OCI-LY7 (cell line): ENCODE data around the gene SLC35G3. TPM values are rescaled to one million over a fixed set of nuclear protein-coding genes. Genes with fewer than 3 reads are reported as not detected.
A peak's percentile ranks its signal among the peaks of the same experiment; 100 is the strongest.

Source experiments
- BruUV-seq: library from RNA; stranded (reverse); fragments of 400-500 nt; replicated peaks from 2 replicates; lab custom pipeline; 2021; lab: Mats Ljungman, UMichigan
- CTCF ChIA-PET: fragments of 300-600 bp; sonication (Branson Sonifier 250); formaldehyde crosslinking; loops from one replicate; lab custom pipeline; 2022; ENCODE audit warnings: antibody characterized with exemption; ENCODE audit not compliant: unreplicated experiment; lab: Charles Lee
- POLR2A ChIA-PET: fragments of 300-600 bp; sonication (Branson Sonifier 250); formaldehyde crosslinking; loops from one replicate; lab custom pipeline; 2022; ENCODE audit warnings: antibody characterized with exemption; lab: Charles Lee
- DNase-seq: peaks from one replicate; pipeline ENCODE4 v3.0.0-alpha.2; 2015; ENCODE audit warnings: low spot score
- H2AFZ ChIP-seq: fragments of 200-600 bp; sonication (generic), shearing (Covaris generic); 2 replicates; pipeline ENCODE4 v1.6.1; 2014; ENCODE audit warnings: mild to moderate bottlenecking, antibody characterized with exemption, low read length, moderate library complexity
- H3K27ac ChIP-seq: fragments of 200-600 bp; sonication (generic); 2 replicates; pipeline ENCODE4 v1.5.1; 2014; ENCODE audit warnings: mixed run types, low read depth, mild to moderate bottlenecking, moderate library complexity, low read length, inconsistent platforms; ENCODE audit not compliant: poor library complexity, severe bottlenecking
- H3K36me3 ChIP-seq: fragments of 200-600 bp; sonication (generic); 2 replicates; pipeline ENCODE4 v1.6.1; 2014; ENCODE audit warnings: mild to moderate bottlenecking, antibody characterized with exemption, low read length, moderate library complexity, mixed read lengths; ENCODE audit not compliant: insufficient read depth
- H3K4me1 ChIP-seq: fragments of 200-600 bp; sonication (generic); 2 replicates; pipeline ENCODE4 v1.5.1; 2014; ENCODE audit warnings: mild to moderate bottlenecking, low read length; ENCODE audit not compliant: insufficient read depth, poor library complexity, severe bottlenecking
- H3K4me2 ChIP-seq: fragments of 200-600 bp; sonication (generic); 2 replicates; pipeline ENCODE4 v1.6.1; 2014; ENCODE audit warnings: mild to moderate bottlenecking, low read length
- H3K4me3 ChIP-seq: fragments of 200-600 bp; sonication (generic); 2 replicates; pipeline ENCODE4 v1.5.1; 2014; ENCODE audit warnings: mild to moderate bottlenecking, low read depth, low read length; ENCODE audit not compliant: poor library complexity, severe bottlenecking
- H3K79me2 ChIP-seq: fragments of 200-600 bp; sonication (generic); 2 replicates; pipeline ENCODE4 v1.6.1; 2016; ENCODE audit warnings: low read depth, mild to moderate bottlenecking, low read length, moderate library complexity, mixed read lengths; ENCODE audit not compliant: insufficient read depth
- H3K9me2 ChIP-seq: fragments of 200-600 bp; sonication (generic); 2 replicates; pipeline ENCODE4 v1.6.1; 2016; ENCODE audit warnings: mild to moderate bottlenecking, low read length, mixed read lengths; ENCODE audit not compliant: insufficient read depth
- H3K9me3 ChIP-seq: fragments of 200-600 bp; sonication (generic); 2 replicates; pipeline ENCODE4 v1.6.1; 2014; ENCODE audit warnings: mild to moderate bottlenecking, mixed run types, low read length, mixed read lengths
- H4K20me1 ChIP-seq: fragments of 200-600 bp; sonication (generic); 2 replicates; pipeline ENCODE4 v1.6.1; 2014; ENCODE audit warnings: mild to moderate bottlenecking, antibody characterized with exemption, low read length, moderate library complexity, mixed read lengths; ENCODE audit not compliant: insufficient read depth
- CTCF ChIP-seq: fragments of 200-600 bp; sonication (generic); conservative IDR thresholded peaks from 2 replicates; pipeline ENCODE4 v1.5.1; 2014; ENCODE audit warnings: mild to moderate bottlenecking, antibody characterized with exemption, low read length, moderate library complexity, mixed read lengths
- EZH2phosphoT487 ChIP-seq: fragments of 200-600 bp; sonication (generic); IDR thresholded peaks from 2 replicates; pipeline ENCODE4 v1.6.1; 2018; ENCODE audit warnings: low read depth, borderline replicate concordance, mild to moderate bottlenecking, mixed run types, antibody characterized with exemption, low read length, moderate library complexity, mixed read lengths
- intact Hi-C: fragments of 100-400 bp; cut with micrococcal nuclease; formaldehyde crosslinking; loops from one replicate; pipeline ENCODE4 v1.10.0; 2022; ENCODE audit not compliant: unreplicated experiment
- total RNA-seq, 2 experiments: library from RNA; depleted of rRNA in 1 of 2; stranded (reverse); fragments of >200 nt in 1 of 2; shearing (Covaris generic) in 1 of 2; gene quantifications; 2 replicates each; pipeline ENCODE4 v1.2.3, GENCODE V29; 2014 to 2022

The SLC35G3 gene
- total RNA-seq, 2 experiments from 2014 or later: not detected

- TSS peak; percentile 74 for BruUV-seq
These were observed 48.8 kb upstream of the SLC35G3 start, which contains the start of gene SLFN5 for GRCh38 chr17:35242805-35243560. Gene SLFN5 (plus strand): TSS chr17:35243072. CDS start chr17:35258691, 15,619 bp downstream.

GRCh38 chr17:35242158-35242804, 48.1 kb upstream of the SLC35G3 start:
- H3K9me2 ChIP-seq: no peaks in the 10 kb centered on the region
- H3K36me3 ChIP-seq: no peaks in the 10 kb centered on the region
- peak overlapping the region; percentile 8 for H3K27ac ChIP-seq
- no peaks in the 10 kb centered on the region for H3K9me3 ChIP-seq
- TF ChIP-seq EZH2phosphoT487 (no peak), CTCF (peak; percentile 47; the same call in 1 of the 2 replicates)
- peak; percentile 57 for DNase-seq
- peak overlapping the region; percentile 75 for H3K4me3 ChIP-seq
- POLR2A ChIA-PET: interaction anchor here (0.5 to 0.6 kb wide), 2 partner anchors 73 to 116 kb away, joined by 3 to 4 read pairs; no protein-coding TSS in a partner anchor
- H3K4me1 ChIP-seq: peaks cover 26% of the 10 kb centered on the region
- H3K4me2 ChIP-seq: peak overlapping the region; percentile 87
- BruUV-seq: TSS peak; percentile 96
- no peaks in the 10 kb centered on the region for H4K20me1 ChIP-seq
- H2AFZ ChIP-seq: peak overlapping the region; percentile 97
- intact Hi-C loops: loop anchor here (2.0 kb wide), 1 partner anchor 99 kb away; the partner anchor contains the start of gene NLE1
- CTCF ChIA-PET: no interaction called here
- H3K79me2 ChIP-seq: no peaks in the 10 kb centered on the region

More at GRCh38 chr17:35242805-35243560, 48.8 kb upstream of the SLC35G3 start, which contains the start of gene SLFN5:
- peak within 1 kb of the TSS; percentile 8 for H3K27ac ChIP-seq
- CTCF ChIA-PET: no interaction called here
- H2AFZ ChIP-seq: peak within 1 kb of the TSS; percentile 97
- H3K9me3 ChIP-seq: no peaks in the 10 kb centered on the region
- H3K9me2 ChIP-seq: no peaks in the 10 kb centered on the region
- H3K79me2 ChIP-seq: no peaks in the 10 kb centered on the region
- POLR2A ChIA-PET: interaction anchor here (0.6 kb wide), 1 partner anchor 74 kb away, joined by 4 read pairs; no protein-coding TSS in a partner anchor
- TF ChIP-seq EZH2phosphoT487 (no peak), CTCF (no peak)
- no peaks in the 10 kb centered on the region for H3K36me3 ChIP-seq
- intact Hi-C loops: loop anchor here (2.0 kb wide), 1 partner anchor 100 kb away; the partner anchor contains the start of gene NLE1
- no peaks in the 10 kb centered on the region for H4K20me1 ChIP-seq
- peaks cover 26% of the 10 kb centered on the region for H3K4me1 ChIP-seq
- peak within 1 kb of the TSS; percentile 87 for H3K4me2 ChIP-seq
- peak within 1 kb of the TSS; percentile 75 for H3K4me3 ChIP-seq
- DNase-seq: peak; percentile 85
